A549 (cell line): Measurements from ENCODE around the gene PADI4. TPM values are rescaled to one million over a fixed set of nuclear protein-coding genes. Genes with fewer than 3 reads are reported as not detected.

Experiments used
- ATAC-seq, 2 experiments: fragments of 200-7000 bp in 1 of 2; fragments of >200 bp in 1 of 2; cut with Nextera tagmentation in 1 of 2; cut with Tn5 transposase in 1 of 2; 3 replicates each; pipeline versions ENCODE4 v1.8.0 to v1.9.1; 2018 to 2020; ENCODE audit warnings: mild to moderate bottlenecking in 1 of 2, moderate library complexity in 1 of 2
- CTCF ChIA-PET: fragments of 300-600 bp; sonication (Branson Sonifier 250); formaldehyde crosslinking; extraction: SDS; loops from one replicate; lab custom pipeline; 2021; ENCODE audit warnings: antibody characterized with exemption, inconsistent platforms; lab: Yijun Ruan, JAX
- POLR2A ChIA-PET: fragments of 350-600 bp; formaldehyde crosslinking; extraction: SDS; loops from one replicate; lab custom pipeline; 2021; ENCODE audit warnings: antibody characterized with exemption, inconsistent platforms; lab: Yijun Ruan, JAX
- DNase-seq, 2 experiments: peaks; one replicate each; pipeline versions ENCODE4 v3.0.0 to v3.0.0-alpha.2; 2011 to 2016; ENCODE audit warnings: low read depth in 1 of 2, low spot score in 1 of 2
- FAIRE-seq: peaks from 2 replicates; lab custom pipeline; 2011; peaks lifted over from hg19 to GRCh38; lab: Jason Lieb, UNC
- H3K27ac ChIP-seq, 2 experiments: fragments of >200 bp; sonication (Bioruptor Twin); formaldehyde crosslinking; 3 replicates each; pipeline ENCODE4 v1.5.1; 2016 to 2017
- H3K4me1 ChIP-seq: fragments of >200 bp; sonication (Bioruptor Twin); formaldehyde crosslinking; 3 replicates; pipeline ENCODE4 v1.6.1; 2016
- H3K4me2 ChIP-seq: fragments of >200 bp; sonication (Bioruptor Twin); formaldehyde crosslinking; 3 replicates; pipeline ENCODE4 v1.6.1; 2016
- H3K4me3 ChIP-seq: fragments of >200 bp; sonication (Bioruptor Twin); formaldehyde crosslinking; 3 replicates; pipeline ENCODE4 v1.5.1; 2016
- H3K9me3 ChIP-seq: fragments of >200 bp; sonication (Bioruptor Twin); formaldehyde crosslinking; 3 replicates; pipeline ENCODE4 v1.6.1; 2016
- BHLHE40 ChIP-seq: IDR thresholded peaks from 2 replicates; pipeline ENCODE4 v1.6.1; 2012; ENCODE audit warnings: low read depth, low read length, inconsistent platforms
- CEBPB ChIP-seq, 2 experiments: fragments of >200 bp in 1 of 2; sonication (Bioruptor Twin) in 1 of 2; formaldehyde crosslinking in 1 of 2; IDR thresholded peaks; 2 replicates each; pipeline ENCODE4 v1.6.1; 2012 to 2016
- CHD2 ChIP-seq: fragments of 150-350 bp; IDR thresholded peaks from 2 replicates; pipeline ENCODE4 v1.6.1; 2014; ENCODE audit warnings: low read length; ENCODE audit not compliant: partially characterized antibody
- EHF ChIP-seq: fragments of 250-450 bp; sonication (Bioruptor Pico); IDR thresholded peaks from 2 replicates; pipeline ENCODE4 v1.5.0; 2020; ENCODE audit warnings: mild to moderate bottlenecking
- EHMT2 ChIP-seq: fragments of 200-600 bp; sonication (generic); IDR thresholded peaks from 2 replicates; pipeline ENCODE4 v1.6.1; 2016; ENCODE audit warnings: antibody characterized with exemption, low read depth, mild to moderate bottlenecking, moderate library complexity
- ELK1 ChIP-seq: fragments of 150-350 bp; IDR thresholded peaks from 2 replicates; pipeline ENCODE4 v1.6.1; 2014; ENCODE audit warnings: low read depth, mild to moderate bottlenecking, low read length
- ESRRA ChIP-seq: fragments of 150-350 bp; IDR thresholded peaks from 2 replicates; pipeline ENCODE4 v1.6.1; 2014; ENCODE audit warnings: mild to moderate bottlenecking, low read length, borderline replicate concordance
- GATA3 ChIP-seq: IDR thresholded peaks from 2 replicates; pipeline ENCODE4 v1.6.1; 2012; ENCODE audit warnings: borderline replicate concordance
- HEYL ChIP-seq: fragments of 250-450 bp; sonication (Bioruptor Pico); IDR thresholded peaks from 2 replicates; pipeline ENCODE4 v1.8.0; 2021; ENCODE audit warnings: mild to moderate bottlenecking, moderate library complexity
- HMGXB4 ChIP-seq: fragments of 250-450 bp; sonication (Bioruptor Pico); IDR thresholded peaks from 2 replicates; pipeline ENCODE4 v1.5.0; 2021; ENCODE audit warnings: mild to moderate bottlenecking, moderate library complexity, borderline replicate concordance
- HOXA7 ChIP-seq: fragments of 250-450 bp; sonication (Bioruptor Pico); IDR thresholded peaks from 2 replicates; pipeline ENCODE4 v1.5.0; 2020; ENCODE audit warnings: mild to moderate bottlenecking, moderate library complexity
- HOXB5 ChIP-seq: fragments of 250-450 bp; sonication (Bioruptor Pico); IDR thresholded peaks from 2 replicates; pipeline ENCODE4 v1.5.0; 2020; ENCODE audit warnings: mild to moderate bottlenecking, moderate library complexity
- KDM5A ChIP-seq: fragments of 200-600 bp; sonication (generic); IDR thresholded peaks from 2 replicates; pipeline ENCODE4 v1.6.1; 2016; ENCODE audit warnings: antibody characterized with exemption, mild to moderate bottlenecking
- MYC ChIP-seq: IDR thresholded peaks from 2 replicates; pipeline ENCODE4 v1.6.1; 2012; ENCODE audit warnings: mild to moderate bottlenecking, inconsistent platforms, low read length, improper control_type of control experiment, borderline replicate concordance
- NFE2L2 ChIP-seq: fragments of 150-350 bp; conservative IDR thresholded peaks from 2 replicates; pipeline ENCODE4 v1.6.1; 2014; ENCODE audit warnings: low read length
- NR3C1 ChIP-seq: fragments of >200 bp; sonication (Bioruptor Twin); formaldehyde crosslinking; IDR thresholded peaks from 3 replicates; pipeline ENCODE4 v1.6.1; 2017
- REST ChIP-seq: fragments of 200-600 bp; sonication (generic); IDR thresholded peaks from 2 replicates; pipeline ENCODE4 v1.6.1; 2016; ENCODE audit warnings: antibody characterized with exemption, mild to moderate bottlenecking, moderate library complexity
- SMC3 ChIP-seq: fragments of >200 bp; sonication (Bioruptor Twin); formaldehyde crosslinking; IDR thresholded peaks from 3 replicates; pipeline ENCODE4 v1.6.1; 2018; ENCODE audit warnings: inconsistent platforms
- TFCP2L1 ChIP-seq: fragments of 250-450 bp; sonication (Bioruptor Pico); IDR thresholded peaks from 2 replicates; pipeline ENCODE4 v1.5.0; 2021; ENCODE audit warnings: mild to moderate bottlenecking
- USF2 ChIP-seq: fragments of 450-650 bp; IDR thresholded peaks from 2 replicates; pipeline ENCODE4 v1.6.1; 2014; ENCODE audit warnings: antibody characterized with exemption
- ZSCAN20 ChIP-seq: fragments of 250-450 bp; sonication (Bioruptor Pico); IDR thresholded peaks from 2 replicates; pipeline ENCODE4 v1.8.0; 2022; ENCODE audit warnings: mild to moderate bottlenecking, moderate library complexity
- WGBS: methylation state at CpG from one replicate; pipeline ENCODE4 v1.1.6; 2017; ENCODE audit errors: missing lambda C conversion rate; 5-methylcytosine and 5-hydroxymethylcytosine counted together
- polyA minus RNA-seq: library from RNA; depleted of rRNA, polyadenylated mRNA; stranded (reverse); fragments of >200 nt; gene quantifications from 2 replicates; pipeline ENCODE4 v1.2.3, GENCODE V29; 2011; rRNA and poly(A)+ RNA removed
- polyA plus RNA-seq, 4 experiments: library from polyadenylated mRNA; depleted of rRNA in 3 of 4; stranded (reverse); fragments of >200 nt; fragmentation: RNase III in 1 of 4; extraction: RNeasy Plus Mini Kit Qiagen cat#74134 plus additional on column Dnase treatment in 1 of 4; gene quantifications; 2 replicates in 3 of 4; 3 replicates in 1 of 4; pipeline ENCODE4 v1.2.3, GENCODE V29; 2011 to 2017

Gene PADI4, protein sequence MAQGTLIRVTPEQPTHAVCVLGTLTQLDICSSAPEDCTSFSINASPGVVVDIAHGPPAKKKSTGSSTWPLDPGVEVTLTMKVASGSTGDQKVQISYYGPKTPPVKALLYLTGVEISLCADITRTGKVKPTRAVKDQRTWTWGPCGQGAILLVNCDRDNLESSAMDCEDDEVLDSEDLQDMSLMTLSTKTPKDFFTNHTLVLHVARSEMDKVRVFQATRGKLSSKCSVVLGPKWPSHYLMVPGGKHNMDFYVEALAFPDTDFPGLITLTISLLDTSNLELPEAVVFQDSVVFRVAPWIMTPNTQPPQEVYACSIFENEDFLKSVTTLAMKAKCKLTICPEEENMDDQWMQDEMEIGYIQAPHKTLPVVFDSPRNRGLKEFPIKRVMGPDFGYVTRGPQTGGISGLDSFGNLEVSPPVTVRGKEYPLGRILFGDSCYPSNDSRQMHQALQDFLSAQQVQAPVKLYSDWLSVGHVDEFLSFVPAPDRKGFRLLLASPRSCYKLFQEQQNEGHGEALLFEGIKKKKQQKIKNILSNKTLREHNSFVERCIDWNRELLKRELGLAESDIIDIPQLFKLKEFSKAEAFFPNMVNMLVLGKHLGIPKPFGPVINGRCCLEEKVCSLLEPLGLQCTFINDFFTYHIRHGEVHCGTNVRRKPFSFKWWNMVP
- polyA plus RNA-seq (2011; rRNA removed) (not detected in 2 replicates), polyA plus RNA-seq (2017; fragmentation: RNase III; extraction: RNeasy Plus Mini Kit Qiagen cat#74134 plus additional on column Dnase treatment) (not detected in 3 replicates), polyA minus RNA-seq (not detected in 2 replicates)
- polyA plus RNA-seq (2012; cell fraction: cytosol; rRNA removed): not detected in 2 replicates
- not detected in 2 replicates for polyA plus RNA-seq (2012; cell fraction: nucleus; rRNA removed)

GRCh38 chr1:17307946-17308345 is at the start of gene PADI4:
Gene PADI4, plus strand, starts transcription at chr1:17308197. Its CDS starts 26 bp downstream, at chr1:17308223.
- POLR2A ChIA-PET: no interaction called here
- Histone ChIP-seq H3K27ac (peak within 1 kb of the TSS in 1 of 2 experiments; percentile 55; a peak in 3 of 6 replicates), H3K4me1 (peaks cover 15% of the 10 kb centered on the region), H3K4me3 (no peak within 1 kb of the TSS), H3K4me2 (no peak within 1 kb of the TSS), H3K9me3 (no peaks in the 10 kb centered on the region)
- CTCF ChIA-PET: interaction anchor here (1.1 to 1.6 kb wide), 3 partner anchors 14 to 238 kb away, joined by 3 to 5 read pairs (median 3); no protein-coding TSS in a partner anchor
- ATAC-seq (no peak), DNase-seq (no peak), FAIRE-seq (no peak)
- TF ChIP-seq ELK1 (no peak), TFCP2L1 (no peak), HMGXB4 (CRISPR knock-in tag) (no peak), REST (no peak), HEYL (CRISPR knock-in tag) (no peak), USF2 (no peak), HOXA7 (no peak)
- WGBS: 100% methylated on average over 1 of the region's 8 CpGs

GRCh38 chr1:17258758-17259130 is 49.3 kb upstream of the PADI4 start:
- POLR2A ChIA-PET: no interaction called here
- TF ChIP-seq GATA3: no peak
- no peak for TF ChIP-seq EHMT2
- no peak for TF ChIP-seq ZSCAN20 (CRISPR knock-in tag)
- no peak for TF ChIP-seq NR3C1
- no peak for TF ChIP-seq CEBPB (IDR thresholded peaks at IDR 0.05)
- TF ChIP-seq CHD2: no peak
- TF ChIP-seq MYC: no peak
- no peak for TF ChIP-seq TFCP2L1
- no peak for TF ChIP-seq NFE2L2
- no peak for TF ChIP-seq HOXB5 (CRISPR knock-in tag)
- no peak for TF ChIP-seq BHLHE40
- no peak for TF ChIP-seq KDM5A
- no peak for TF ChIP-seq ESRRA
- no peak for TF ChIP-seq SMC3
- TF ChIP-seq EHF: no peak
- TF ChIP-seq, all 56 proteins: peak for 0
- H3K4me3 ChIP-seq: no peak overlapping the region
- no peaks in the 10 kb centered on the region for H3K9me3 ChIP-seq
- no peak for FAIRE-seq
- no peak for DNase-seq
- H3K27ac ChIP-seq: peak overlapping the region; percentile 57 to 84; a peak in 5 of 6 replicates
- ATAC-seq: no peak
- peak overlapping the region; percentile 37; the same call in 1 of the 3 replicates for H3K4me2 ChIP-seq
- WGBS: 93% methylated on average over 6 of the region's 6 CpGs
- CTCF ChIA-PET: interaction anchor here (1.4 to 4.1 kb wide), 5 partner anchors 8 to 132 kb away, joined by 3 to 19 read pairs (median 14); no protein-coding TSS in a partner anchor
- peaks cover 21% of the 10 kb centered on the region for H3K4me1 ChIP-seq
